ENCODE results near the gene CD69. TPM values are rescaled to one million over a fixed set of nuclear protein-coding genes. Genes with fewer than 3 reads are reported as not detected.

Gene CD69
- total RNA-seq, 3 donors from 2014 or later = 7.4 to 21.4 (median 11.5) TPM

GRCh38 chr12:9730591-9730990, 30.1 kb downstream of the CD69 start:
- no peaks in the 10 kb centered on the region for H3K4me1 ChIP-seq
- intact Hi-C loops (cut with DNase I; ENCODE audit: low total_unique reads) = no loop called here
- H3K4me3 ChIP-seq = no peak overlapping the region

GRCh38 chr12:9730011-9730410, 30.7 kb downstream of the CD69 start:
- no peak overlapping the region for H3K4me3 ChIP-seq
- H3K36me3 ChIP-seq = no peaks in the 10 kb centered on the region
- no peak for DNase-seq (ENCODE audit: low spot score in 2 of 2)
- H3K9me3 ChIP-seq = no peaks in the 10 kb centered on the region
- intact Hi-C loops (cut with DNase I; ENCODE audit: low total_unique reads) = no loop called here
- TF ChIP-seq POLR2A (IDR thresholded peaks at IDR 0.05) (no peak), CTCF (IDR thresholded peaks at IDR 0.05) (no peak), POLR2AphosphoS5 (IDR thresholded peaks at IDR 0.05) (no peak)
- H3K27ac ChIP-seq = no peak overlapping the region
- H3K4me1 ChIP-seq = no peaks in the 10 kb centered on the region
- H3K27me3 ChIP-seq = no peaks in the 10 kb centered on the region

More at GRCh38 chr12:9730591-9730990, 30.1 kb downstream of the CD69 start:
- no peak for DNase-seq (ENCODE audit: low spot score in 2 of 2)
- TF ChIP-seq POLR2A (IDR thresholded peaks at IDR 0.05) (no peak), POLR2AphosphoS5 (IDR thresholded peaks at IDR 0.05) (no peak), CTCF (IDR thresholded peaks at IDR 0.05) (no peak)
- Histone ChIP-seq H3K36me3 (no peaks in the 10 kb centered on the region), H3K27ac (no peak overlapping the region), H3K27me3 (no peaks in the 10 kb centered on the region), H3K9me3 (no peaks in the 10 kb centered on the region)

GRCh38 chr12:9729082-9729481, 31.6 kb downstream of the CD69 start:
- no peaks in the 10 kb centered on the region for H3K27me3 ChIP-seq
- H3K4me3 ChIP-seq = no peak overlapping the region
- TF ChIP-seq CTCF (IDR thresholded peaks at IDR 0.05) = no peak
- TF ChIP-seq POLR2AphosphoS5 (IDR thresholded peaks at IDR 0.05) = no peak
- TF ChIP-seq POLR2A (IDR thresholded peaks at IDR 0.05) = no peak
- H3K27ac ChIP-seq = no peak overlapping the region
- no peaks in the 10 kb centered on the region for H3K36me3 ChIP-seq
- intact Hi-C loops (cut with DNase I; ENCODE audit: low total_unique reads) = no loop called here
- DNase-seq (ENCODE audit: low spot score in 2 of 2) = no peak
- H3K9me3 ChIP-seq = no peaks in the 10 kb centered on the region
- no peaks in the 10 kb centered on the region for H3K4me1 ChIP-seq

- no peaks in the 10 kb centered on the region for H3K36me3 ChIP-seq
- no peaks in the 10 kb centered on the region for H3K27me3 ChIP-seq
- no peak overlapping the region for H3K4me3 ChIP-seq
- intact Hi-C loops (cut with DNase I; ENCODE audit: low total_unique reads) = no loop called here
- no peaks in the 10 kb centered on the region for H3K4me1 ChIP-seq
- no peak overlapping the region for H3K27ac ChIP-seq
- TF ChIP-seq POLR2AphosphoS5 (IDR thresholded peaks at IDR 0.05) = no peak
- no peak for TF ChIP-seq CTCF (IDR thresholded peaks at IDR 0.05)
- TF ChIP-seq POLR2A (IDR thresholded peaks at IDR 0.05) = no peak
- no peaks in the 10 kb centered on the region for H3K9me3 ChIP-seq
- DNase-seq (ENCODE audit: low spot score in 2 of 2) = no peak
Observed at GRCh38 chr12:9727813-9728212, 32.9 kb downstream of the CD69 start.

- intact Hi-C loops (cut with DNase I; ENCODE audit: low total_unique reads) = no loop called here
- no peaks in the 10 kb centered on the region for H3K4me1 ChIP-seq
- no peak overlapping the region for H3K4me3 ChIP-seq
- no peak for DNase-seq (ENCODE audit: low spot score in 2 of 2)
- H3K27ac ChIP-seq = no peak overlapping the region
- no peaks in the 10 kb centered on the region for H3K9me3 ChIP-seq
- no peaks in the 10 kb centered on the region for H3K27me3 ChIP-seq
- TF ChIP-seq POLR2AphosphoS5 (IDR thresholded peaks at IDR 0.05) = no peak
- TF ChIP-seq CTCF (IDR thresholded peaks at IDR 0.05) = no peak
- TF ChIP-seq POLR2A (IDR thresholded peaks at IDR 0.05) = no peak
- H3K36me3 ChIP-seq = no peaks in the 10 kb centered on the region
Observed at GRCh38 chr12:9725213-9725870, 35.4 kb downstream of the CD69 start.
